ENCODE results near the gene ZDHHC8. TPM values are rescaled to one million over a fixed set of nuclear protein-coding genes. Genes with fewer than 3 reads are reported as not detected.

ZDHHC8 gene
- total RNA-seq, 1 experiment from 2014 or later, result 78.4 TPM

GRCh38 chr22:20137113-20137512, 5.5 kb downstream of the ZDHHC8 start:
- Mint-ChIP-seq H3K27ac (ENCODE audit: unreplicated experiment) (no peak overlapping the region), H3K4me3 (ENCODE audit: low read depth, unreplicated experiment) (no peak overlapping the region), H3K4me1 (ENCODE audit: low read depth, unreplicated experiment) (peaks cover 7% of the 10 kb centered on the region), H3K27me3 (ENCODE audit: unreplicated experiment) (no peaks in the 10 kb centered on the region), H3K36me3 (ENCODE audit: insufficient read depth, unreplicated experiment) (peaks cover 25% of the 10 kb centered on the region), H3K9me3 (ENCODE audit: low read depth, unreplicated experiment) (no peaks in the 10 kb centered on the region)
- DNase-seq, result no peak
- CTCF ChIA-PET, result interaction anchor here (0.6 kb wide), 1 partner anchor 1432 kb away, joined by 4 read pairs; no protein-coding TSS in a partner anchor
- intact Hi-C loops (cut with micrococcal nuclease; ENCODE audit: unreplicated experiment), result no loop called here
- TF ChIP-seq CTCF (IDR thresholded peaks at IDR 0.05; ENCODE audit: unreplicated experiment), result no peak
- no TSS peak for BruUV-seq (replicated peaks)

GRCh38 chr22:20137671-20138416, 6.2 kb downstream of the ZDHHC8 start:
- CTCF ChIA-PET, result interaction anchor here (0.6 kb wide), 1 partner anchor 1431 kb away, joined by 4 read pairs; no protein-coding TSS in a partner anchor
- BruUV-seq (replicated peaks), result no TSS peak
- DNase-seq, result no peak
- intact Hi-C loops (cut with micrococcal nuclease; ENCODE audit: unreplicated experiment), result no loop called here
- Mint-ChIP-seq H3K9me3 (ENCODE audit: low read depth, unreplicated experiment) (no peaks in the 10 kb centered on the region), H3K36me3 (ENCODE audit: insufficient read depth, unreplicated experiment) (peaks cover 18% of the 10 kb centered on the region), H3K27me3 (ENCODE audit: unreplicated experiment) (no peaks in the 10 kb centered on the region), H3K4me1 (ENCODE audit: low read depth, unreplicated experiment) (peaks cover 7% of the 10 kb centered on the region), H3K27ac (ENCODE audit: unreplicated experiment) (no peak overlapping the region), H3K4me3 (ENCODE audit: low read depth, unreplicated experiment) (no peak overlapping the region)
- TF ChIP-seq CTCF (IDR thresholded peaks at IDR 0.05; ENCODE audit: unreplicated experiment), result no peak

- BruUV-seq (replicated peaks), result no TSS peak
- intact Hi-C loops (cut with micrococcal nuclease; ENCODE audit: unreplicated experiment), result no loop called here
- Mint-ChIP-seq H3K9me3 (ENCODE audit: low read depth, unreplicated experiment) (no peaks in the 10 kb centered on the region), H3K27ac (ENCODE audit: unreplicated experiment) (no peak overlapping the region), H3K36me3 (ENCODE audit: insufficient read depth, unreplicated experiment) (peaks cover 14% of the 10 kb centered on the region), H3K27me3 (ENCODE audit: unreplicated experiment) (no peaks in the 10 kb centered on the region), H3K4me3 (ENCODE audit: low read depth, unreplicated experiment) (no peak overlapping the region), H3K4me1 (ENCODE audit: low read depth, unreplicated experiment) (peaks cover 7% of the 10 kb centered on the region)
- CTCF ChIA-PET, result no interaction called here
- DNase-seq, result no peak
- no peak for TF ChIP-seq CTCF (IDR thresholded peaks at IDR 0.05; ENCODE audit: unreplicated experiment)
Observed at GRCh38 chr22:20138417-20138738, 6.8 kb downstream of the ZDHHC8 start.

GRCh38 chr22:20138868-20139267, 7.3 kb downstream of the ZDHHC8 start:
- DNase-seq, result no peak
- no peak for TF ChIP-seq CTCF (IDR thresholded peaks at IDR 0.05; ENCODE audit: unreplicated experiment)
- no peaks in the 10 kb centered on the region for H3K27me3 Mint-ChIP-seq (ENCODE audit: unreplicated experiment)
- BruUV-seq (replicated peaks), result no TSS peak
- CTCF ChIA-PET, result no interaction called here
- intact Hi-C loops (cut with micrococcal nuclease; ENCODE audit: unreplicated experiment), result no loop called here
- peaks cover 17% of the 10 kb centered on the region for H3K36me3 Mint-ChIP-seq (ENCODE audit: insufficient read depth, unreplicated experiment)
- no peaks in the 10 kb centered on the region for H3K9me3 Mint-ChIP-seq (ENCODE audit: low read depth, unreplicated experiment)
- peaks cover 3% of the 10 kb centered on the region for H3K4me1 Mint-ChIP-seq (ENCODE audit: low read depth, unreplicated experiment)
- H3K27ac Mint-ChIP-seq (ENCODE audit: unreplicated experiment), result no peak overlapping the region
- no peak overlapping the region for H3K4me3 Mint-ChIP-seq (ENCODE audit: low read depth, unreplicated experiment)
